NT2/D1 (cell line): ENCODE data around the gene NAA11.

Experiments
- SUZ12 ChIP-seq: IDR thresholded peaks from 2 replicates; pipeline ENCODE4 v1.6.1; 2011; ENCODE audit not compliant: insufficient read length, insufficient read depth; ENCODE audit errors: extremely low read depth
- YY1 ChIP-seq: IDR thresholded peaks from 2 replicates; pipeline ENCODE4 v1.6.1; 2011; ENCODE audit not compliant: insufficient read length, insufficient read depth
- ZNF274 ChIP-seq: IDR thresholded peaks from 2 replicates; pipeline ENCODE4 v1.6.1; 2011; ENCODE audit warnings: mild to moderate bottlenecking, low read depth, low read length

GRCh38 chr4:79325436-79325835 is 425 bp downstream of the NAA11 start:
- TF ChIP-seq ZNF274 (no peak), YY1 (no peak), SUZ12 (no peak)
